Hematopoietic multipotent progenitor cell treated with erythropoietin and hydrocortisone succinate and interleukin-3 and kit ligand, for 6 days (in vitro differentiated cells): ENCODE measurements around the gene SETD1B.
"Not testable (repeated sequence)": the region's sequence is repeated elsewhere in the genome, so short reads cannot be mapped to it uniquely, and the experiment has no call there.

Experiments used
- DNase-seq: peaks from one replicate; pipeline ENCODE4 v3.0.0-alpha.2; 2015

The SETD1B gene

DNA sequence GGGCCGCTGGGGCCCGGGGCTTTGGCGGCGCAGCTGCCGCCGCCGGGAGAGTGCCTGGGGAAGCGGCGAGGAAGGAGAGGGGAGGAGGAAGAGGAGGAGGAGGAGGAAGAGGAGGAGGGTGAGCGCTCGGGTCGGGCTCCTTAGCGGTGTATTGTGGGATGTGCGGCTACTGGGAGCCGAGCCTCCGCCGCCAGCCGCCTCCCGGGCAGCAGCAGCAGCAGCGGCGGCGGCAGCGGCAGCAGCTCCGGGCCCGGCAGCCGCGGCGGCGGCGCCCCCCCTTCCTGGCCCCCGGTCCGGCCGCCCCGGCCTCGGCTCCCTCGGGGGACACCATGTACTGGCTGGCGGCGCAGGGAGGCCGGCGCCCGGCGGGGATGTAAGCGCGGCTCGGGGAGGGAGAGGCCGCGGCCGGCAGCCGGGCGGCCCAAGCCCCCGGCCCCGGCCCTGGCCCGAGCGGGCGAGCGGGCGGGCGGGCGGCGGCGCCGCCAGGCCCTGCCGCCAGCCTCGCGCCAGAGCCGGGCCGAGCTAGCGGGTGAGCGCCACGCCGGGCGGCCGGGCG, at the start of gene SETD1B:
Gene SETD1B, plus strand, starts transcription at position 149 of the 556 bp plus-strand sequence. CDS start 729 bp downstream, outside the sequence.
- DNase-seq = peak; percentile 86

DNA sequence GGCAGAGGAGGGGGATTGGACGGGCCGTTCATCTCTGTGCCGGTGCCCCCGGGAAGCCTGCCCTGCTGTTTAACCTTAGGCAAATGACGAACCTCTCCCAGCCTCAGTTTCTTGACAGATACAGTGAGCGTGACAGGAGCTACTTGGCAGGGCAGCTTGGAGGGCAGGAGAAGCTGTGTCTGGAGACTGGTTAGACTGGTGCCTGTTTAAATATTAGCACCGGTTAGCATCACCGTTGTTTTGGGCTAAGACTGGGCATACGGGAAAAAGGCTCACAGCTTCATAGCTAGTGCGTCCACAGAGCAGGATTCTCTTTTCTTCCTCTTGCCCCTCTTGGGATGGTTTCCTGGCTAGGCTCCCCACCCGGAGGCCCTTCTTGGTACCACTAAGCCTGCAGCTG, 49.0 kb upstream of the SETD1B start:
- no peak for DNase-seq

DNA sequence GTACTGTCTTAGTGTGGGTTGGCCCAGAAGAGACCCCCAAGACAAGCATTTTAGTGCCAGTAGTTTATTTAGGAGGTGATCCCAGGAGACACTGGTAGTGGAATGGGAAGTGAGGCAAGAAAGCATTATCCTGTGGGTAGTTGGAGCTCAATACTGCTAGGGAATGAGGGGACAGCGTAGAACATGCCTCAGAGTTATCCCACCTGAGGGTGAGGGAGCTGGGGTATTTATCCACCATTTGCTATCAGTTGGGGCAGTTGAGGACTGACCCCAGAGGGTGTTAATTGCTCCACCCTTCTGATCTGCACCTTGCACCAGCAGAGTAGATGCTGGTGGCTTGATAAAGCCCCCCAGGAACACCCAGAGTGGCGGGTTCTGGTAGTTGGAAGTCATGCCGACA, 48.2 kb upstream of the SETD1B start:
- no peak for DNase-seq

DNA sequence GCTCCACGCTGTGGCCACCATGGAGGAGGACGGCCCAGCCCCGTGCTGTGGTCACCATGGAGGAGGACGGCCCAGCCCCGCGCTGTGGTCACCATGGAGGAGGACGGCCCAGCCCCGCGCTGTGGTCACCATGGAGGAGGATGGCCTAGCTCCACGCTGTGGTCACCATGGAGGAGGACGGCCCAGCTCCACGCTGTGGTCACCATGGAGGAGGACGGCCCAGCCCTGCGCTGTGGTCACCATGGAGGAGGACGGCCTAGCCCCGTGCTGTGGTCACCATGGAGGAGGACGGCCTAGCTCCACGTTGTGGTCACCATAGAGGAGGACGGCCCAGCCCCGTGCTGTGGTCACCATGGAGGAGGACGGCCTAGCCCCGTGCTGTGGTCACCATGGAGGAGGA, 45.3 kb upstream of the SETD1B start:
- not testable (repeated sequence) for DNase-seq

DNA sequence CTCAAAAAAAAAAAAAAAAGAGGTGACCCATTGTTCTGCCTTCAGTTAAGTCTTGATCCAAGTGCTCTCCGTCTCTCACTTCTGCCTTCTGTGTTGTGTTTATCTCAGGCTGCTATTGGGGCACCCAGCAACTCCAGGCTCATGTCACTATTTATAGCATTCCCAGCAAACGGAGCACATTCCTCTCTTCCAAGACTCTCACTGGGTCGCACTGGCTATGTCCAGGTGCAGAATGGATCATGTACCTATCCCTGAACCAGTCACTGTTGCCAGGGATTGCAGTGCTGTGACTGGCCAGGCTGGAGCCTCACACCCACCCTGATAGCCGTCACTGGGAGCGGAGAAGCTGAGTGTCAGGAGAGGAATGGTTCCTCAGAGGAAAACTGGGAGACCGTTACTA, 41.5 kb upstream of the SETD1B start:
- no peak for DNase-seq

DNA sequence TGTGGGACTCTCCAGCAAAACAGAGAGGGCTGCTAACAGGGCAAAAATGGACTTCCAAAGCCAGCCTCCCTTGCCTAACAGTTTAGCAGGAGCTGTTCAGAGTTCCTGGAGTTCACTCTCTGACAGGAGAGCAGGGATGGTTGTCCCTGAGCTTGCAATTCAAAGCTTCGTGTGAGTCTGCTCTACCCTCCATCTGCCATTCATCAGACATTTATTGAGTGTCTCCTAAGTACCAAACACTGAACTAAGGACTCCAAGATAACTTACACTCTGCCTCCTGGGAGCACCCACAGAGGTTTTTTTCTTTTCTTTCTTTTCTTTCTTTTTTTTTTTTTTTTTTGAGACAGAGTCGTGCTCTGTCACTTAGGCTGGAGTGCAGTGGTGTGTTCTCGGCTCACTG, 39.0 kb upstream of the SETD1B start:
- DNase-seq = no peak

DNA sequence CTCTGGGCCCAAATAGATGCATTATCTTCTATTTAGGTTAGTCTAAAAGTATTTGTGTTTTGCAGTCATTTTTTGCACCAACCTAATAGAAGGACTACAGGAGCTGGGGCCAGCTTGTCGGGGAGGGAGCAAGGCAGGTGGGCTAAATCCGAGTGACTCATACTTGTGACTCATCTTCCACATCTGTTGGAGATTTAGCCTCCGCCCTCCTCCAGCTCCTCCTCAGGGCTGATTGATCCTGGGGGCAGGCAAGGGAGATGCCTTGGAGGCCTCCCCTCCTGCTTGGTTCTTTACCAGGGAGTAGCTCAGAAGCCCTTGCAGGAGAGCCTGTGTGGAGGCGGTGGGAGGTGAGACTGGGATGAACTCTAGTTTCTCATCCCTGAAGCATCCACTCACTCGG, 38.2 kb upstream of the SETD1B start:
- no peak for DNase-seq

DNA sequence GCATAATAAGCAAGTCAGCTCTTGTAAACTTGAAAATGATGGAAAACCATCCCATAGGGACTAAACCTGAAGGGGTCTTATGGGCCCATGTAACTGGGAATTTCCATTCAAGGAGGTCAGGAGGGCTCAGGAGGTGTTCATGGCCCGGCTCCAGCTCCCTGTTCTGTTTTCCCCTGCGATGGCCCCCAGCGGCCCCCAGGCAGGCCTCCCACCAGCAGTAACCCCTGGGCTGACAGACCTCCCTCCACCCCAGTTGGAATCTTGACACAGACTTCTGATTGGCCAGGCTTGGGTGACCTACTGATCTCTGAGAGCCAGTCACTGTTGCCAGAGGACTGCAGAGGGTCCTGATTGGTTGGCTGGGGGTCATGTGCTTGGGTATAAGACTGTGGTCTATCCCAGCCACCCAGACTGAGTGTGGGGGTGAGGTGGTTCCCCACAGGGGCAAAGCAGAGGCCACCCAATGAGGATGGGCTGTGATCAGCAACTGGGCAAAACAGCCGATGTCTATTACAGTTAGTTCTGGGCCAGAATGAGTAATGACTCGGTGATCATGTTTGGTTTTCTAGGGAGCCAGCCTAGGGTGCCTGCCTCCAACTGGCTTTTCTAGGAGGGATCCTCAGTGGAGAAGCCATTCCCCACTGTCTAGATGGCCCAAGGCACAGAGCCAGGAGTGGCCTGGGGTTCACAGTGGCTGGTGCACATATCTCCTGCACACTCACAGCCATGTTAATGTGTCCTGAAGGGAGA, 37.3 kb upstream of the SETD1B start:
- DNase-seq = no peak

DNA sequence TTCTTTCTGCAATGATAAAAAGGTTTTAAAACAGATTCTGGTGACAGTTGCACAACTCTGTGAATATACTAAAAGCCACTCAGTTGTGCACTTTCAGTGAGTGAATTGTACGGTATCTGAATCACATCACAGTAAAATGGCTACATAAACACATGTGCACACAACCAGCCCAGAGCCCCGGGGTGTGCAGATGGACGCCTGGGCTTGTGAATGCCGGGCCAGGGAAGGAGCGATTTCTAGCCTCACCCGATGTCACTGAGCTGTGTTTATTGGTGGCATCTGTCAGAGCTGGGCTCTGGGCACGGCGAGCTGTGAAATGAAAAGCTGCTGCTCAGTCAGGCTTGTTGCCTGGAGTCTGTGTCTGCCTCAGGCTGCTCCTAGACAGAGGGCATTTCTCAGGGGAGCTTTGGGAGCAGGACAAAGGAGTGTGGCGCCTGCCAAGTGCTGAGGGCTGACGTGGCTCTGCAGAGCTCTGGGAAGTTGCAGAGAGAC, 36.2 kb upstream of the SETD1B start:
- DNase-seq = no peak

DNA sequence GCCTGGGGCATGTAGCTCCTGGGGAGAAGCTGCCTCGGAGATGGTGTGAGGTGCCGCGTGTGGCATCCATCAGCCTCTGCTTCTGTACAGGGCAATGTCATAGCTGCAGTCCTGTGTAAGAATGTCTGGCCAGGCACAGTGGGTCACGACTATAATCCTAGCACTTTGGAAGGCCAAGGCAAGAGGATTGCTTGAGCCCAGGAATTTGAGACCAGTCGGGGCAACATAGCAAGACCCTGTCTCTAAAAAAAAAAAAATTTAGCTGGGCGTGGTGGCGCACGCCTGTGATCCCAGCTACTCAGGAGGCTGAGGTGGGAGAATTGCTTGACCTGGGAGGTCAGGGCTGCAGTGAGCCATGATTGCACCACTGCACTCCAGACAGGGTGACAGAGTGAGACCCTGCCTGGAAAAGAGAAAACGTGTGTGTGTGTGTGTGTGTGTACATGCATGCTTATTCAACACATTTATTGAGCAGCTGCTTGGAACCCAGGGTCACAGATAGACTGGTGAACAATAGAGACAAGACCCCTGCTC, 34.4 kb upstream of the SETD1B start:
- no peak for DNase-seq

DNA sequence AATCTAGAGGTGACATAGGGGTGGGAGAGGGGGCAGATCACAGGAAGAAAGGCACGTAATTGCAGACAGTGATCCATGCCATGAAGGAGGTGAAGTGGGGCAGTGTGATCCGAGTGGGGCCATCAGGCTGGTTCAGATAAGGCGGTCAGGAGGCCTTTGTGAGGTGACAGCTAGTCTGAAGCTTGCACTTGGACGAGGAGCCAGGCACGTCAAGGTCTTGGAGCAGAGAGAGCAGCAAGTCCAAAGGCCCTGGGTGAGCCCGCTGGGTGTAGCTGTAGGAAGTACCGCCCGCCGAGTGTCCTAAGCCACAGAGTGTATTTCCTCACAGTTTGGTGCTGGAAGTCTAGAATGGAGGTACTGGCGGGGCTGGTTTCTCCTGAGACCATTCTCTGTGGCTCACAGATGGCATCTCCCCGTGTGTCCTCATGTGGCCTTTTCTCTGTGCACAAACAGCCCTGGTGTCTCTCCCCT, 33.9 kb upstream of the SETD1B start:
- DNase-seq = peak; percentile 83

DNA sequence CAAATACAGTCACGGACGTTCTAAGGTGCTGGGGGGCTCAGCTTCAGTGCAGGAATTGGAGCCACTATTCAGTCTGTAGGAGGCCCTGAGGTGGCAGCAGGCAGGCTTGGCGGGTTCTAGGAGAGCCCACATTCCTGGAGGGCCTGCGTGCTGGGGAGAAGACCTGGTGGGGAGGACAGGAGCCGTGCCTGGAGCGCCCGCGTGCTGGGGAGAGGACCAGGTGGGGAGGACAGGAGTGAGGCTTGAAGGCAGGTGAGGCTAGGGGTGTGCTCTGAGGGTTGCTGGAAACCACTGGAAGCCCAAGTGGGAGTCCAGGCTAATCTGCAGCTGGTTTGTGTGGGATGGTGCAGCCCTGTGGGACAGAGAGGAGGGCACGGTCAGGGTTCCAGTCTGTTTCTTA, 33.4 kb upstream of the SETD1B start:
- no peak for DNase-seq

DNA sequence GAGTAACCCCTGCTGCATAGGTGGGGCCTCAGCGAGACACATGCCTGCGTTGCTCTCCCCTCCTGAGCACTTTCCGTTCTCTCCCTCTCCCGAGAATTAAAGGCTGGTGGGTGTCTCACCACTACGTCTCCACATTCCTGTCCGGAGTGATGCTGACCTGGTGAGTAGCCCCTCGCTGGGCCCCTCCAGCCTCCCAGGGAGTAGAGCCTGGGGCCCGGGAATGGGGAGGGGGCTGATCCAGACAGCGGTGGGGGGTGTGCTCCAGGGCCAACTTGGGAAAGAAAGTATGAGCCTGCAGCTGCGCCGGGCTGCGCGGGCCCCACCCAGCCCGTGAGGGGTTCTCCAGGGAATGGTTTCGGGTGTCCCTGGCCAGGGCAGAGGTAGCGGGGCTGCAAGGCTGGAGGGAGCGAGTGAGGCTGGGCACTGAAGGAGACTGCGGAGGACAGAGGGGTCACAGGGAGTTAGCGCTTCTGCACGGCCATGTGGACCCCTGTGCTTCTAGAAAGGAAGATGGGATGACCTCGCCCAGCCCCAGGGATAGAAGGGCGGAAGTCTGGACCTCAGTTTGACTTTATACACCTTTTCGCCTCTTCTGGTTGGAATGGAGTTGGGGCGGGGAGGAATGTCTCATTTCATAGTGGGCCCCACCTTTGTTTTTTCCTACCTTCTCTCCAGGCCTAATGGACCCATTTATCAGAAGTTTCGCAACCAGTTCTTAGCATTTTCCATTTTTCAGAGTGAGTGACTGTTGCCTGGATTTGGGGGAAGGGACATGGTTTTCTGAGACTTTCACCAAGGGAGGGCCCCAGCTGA, 32.8 kb upstream of the SETD1B start:
- no peak for DNase-seq

DNA sequence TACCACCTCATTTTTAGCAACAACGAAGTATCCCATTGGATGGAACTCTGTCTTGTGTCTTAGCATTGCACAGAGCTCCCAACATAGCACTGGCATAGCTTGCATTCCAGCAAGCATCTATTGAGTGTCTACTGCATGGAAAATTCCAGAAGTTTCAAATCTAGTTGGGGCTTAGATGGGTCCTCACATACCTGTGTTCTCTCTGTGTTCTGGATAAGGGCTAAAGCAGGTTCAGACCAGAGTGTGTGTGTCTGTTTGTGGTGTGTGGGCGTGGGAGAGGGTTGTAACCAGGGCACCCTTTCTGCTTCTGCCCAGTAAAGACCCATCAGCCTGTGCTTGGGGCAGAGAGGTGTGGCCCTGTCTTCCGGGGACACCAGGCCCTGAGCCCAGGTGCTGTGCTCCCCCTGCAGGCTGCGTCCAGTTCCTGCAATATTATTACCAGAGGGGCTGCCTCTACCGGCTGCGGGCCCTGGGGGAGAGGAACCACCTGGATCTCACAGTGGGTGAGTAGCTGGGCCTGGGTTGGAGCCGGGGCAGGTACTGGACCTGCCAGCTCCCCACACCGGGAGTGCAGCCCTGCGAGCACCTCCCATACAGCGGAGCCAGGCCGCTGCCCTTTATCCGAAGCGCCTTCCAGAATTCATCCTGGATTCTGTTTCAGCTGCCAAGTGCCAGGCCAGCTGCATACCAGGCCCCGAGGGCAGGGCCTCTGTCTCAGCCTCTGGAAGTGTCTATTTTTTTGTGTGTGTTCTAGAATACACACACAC, 30.6 kb upstream of the SETD1B start:
- peak; percentile 92 for DNase-seq

DNA sequence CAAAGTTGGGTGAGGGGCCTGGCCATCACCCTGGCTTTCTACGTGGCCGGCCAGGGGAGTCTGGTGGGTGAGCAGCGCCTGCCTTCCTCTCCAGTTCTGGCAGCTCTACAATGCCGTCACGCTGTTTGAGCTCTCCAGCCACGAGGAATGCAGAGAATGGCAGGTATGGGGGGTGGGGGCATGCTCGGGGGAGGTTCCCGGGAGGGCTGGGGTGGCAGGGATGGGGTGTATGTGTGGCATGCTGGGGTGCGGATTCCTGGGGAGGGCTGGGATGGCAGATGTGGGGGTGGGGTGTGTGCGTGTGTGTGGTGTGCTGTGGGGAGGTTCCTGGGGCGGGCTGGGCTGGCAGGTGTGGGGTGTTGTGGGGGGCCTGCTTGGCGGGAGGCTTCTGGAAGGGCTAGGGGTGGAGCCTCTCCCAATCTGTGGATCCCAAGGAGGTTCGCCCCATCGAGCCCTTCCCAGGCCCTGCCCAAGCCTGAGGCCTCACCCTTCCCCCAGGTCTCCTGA, 28.8 kb upstream of the SETD1B start:
- DNase-seq = no peak

DNA sequence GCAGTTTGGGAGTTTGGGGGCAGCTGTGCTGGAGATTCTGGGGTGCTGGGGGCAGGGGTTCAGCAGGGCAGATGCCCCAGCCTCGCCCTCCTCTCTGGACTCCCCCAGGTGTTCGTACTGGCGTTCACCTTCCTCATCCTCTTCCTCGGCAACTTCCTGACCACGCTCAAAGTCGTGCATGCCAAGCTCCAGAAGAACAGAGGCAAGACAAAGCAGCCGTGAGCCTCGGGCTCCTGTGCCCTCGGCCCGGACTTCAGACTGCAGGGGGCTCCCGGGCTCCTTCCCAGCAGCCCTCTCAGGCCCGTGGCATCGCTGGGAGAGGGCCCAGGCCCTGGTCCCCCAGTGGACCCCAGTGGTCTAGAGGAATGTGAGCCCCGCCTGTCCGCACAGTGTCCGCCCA, 28.3 kb upstream of the SETD1B start:
- DNase-seq = no peak

DNA sequence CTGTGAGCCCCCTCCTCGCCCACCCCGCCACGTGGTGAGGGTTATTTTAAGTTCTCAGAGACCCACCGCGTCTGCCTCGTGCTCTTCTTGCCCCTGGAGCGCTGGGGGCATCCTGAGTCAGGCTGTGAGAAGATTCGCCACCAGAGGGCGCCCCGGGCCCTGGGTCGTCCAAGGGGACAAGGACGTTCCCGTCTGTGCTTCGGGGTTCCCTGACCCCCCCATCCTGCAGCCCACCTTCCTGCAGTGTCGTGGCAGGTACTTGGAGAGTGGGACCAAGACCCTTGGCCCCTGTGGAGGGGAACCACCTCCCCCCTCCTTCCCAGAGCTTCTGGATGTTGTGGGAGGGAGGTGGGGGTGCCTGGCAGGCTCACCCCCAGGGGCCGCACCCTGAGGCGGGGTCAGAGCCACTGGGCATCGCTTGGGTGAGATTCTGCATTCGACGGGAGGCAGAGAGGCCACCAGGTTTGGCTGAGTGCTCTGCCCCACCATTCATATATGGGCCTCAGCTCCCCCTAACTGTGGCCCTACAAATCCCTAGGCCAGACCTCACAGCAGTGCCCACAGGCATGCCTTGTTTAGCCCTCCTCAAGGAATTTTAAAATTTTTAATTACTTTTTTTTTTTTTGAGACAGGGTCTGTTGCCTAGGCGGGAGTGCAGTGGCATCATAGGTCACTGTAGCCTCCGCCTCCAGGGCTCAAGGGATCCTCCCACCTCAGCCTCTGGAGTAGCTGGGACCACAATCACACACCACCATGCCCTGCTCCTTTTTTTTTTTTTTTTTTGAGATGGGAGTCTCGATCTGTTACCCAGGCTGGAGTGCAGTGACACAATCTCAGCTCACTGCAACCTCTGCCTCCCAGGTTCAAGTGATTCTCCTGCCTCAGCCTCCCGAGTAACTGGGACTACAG, 27.4 kb upstream of the SETD1B start:
- DNase-seq = peak; percentile 94

DNA sequence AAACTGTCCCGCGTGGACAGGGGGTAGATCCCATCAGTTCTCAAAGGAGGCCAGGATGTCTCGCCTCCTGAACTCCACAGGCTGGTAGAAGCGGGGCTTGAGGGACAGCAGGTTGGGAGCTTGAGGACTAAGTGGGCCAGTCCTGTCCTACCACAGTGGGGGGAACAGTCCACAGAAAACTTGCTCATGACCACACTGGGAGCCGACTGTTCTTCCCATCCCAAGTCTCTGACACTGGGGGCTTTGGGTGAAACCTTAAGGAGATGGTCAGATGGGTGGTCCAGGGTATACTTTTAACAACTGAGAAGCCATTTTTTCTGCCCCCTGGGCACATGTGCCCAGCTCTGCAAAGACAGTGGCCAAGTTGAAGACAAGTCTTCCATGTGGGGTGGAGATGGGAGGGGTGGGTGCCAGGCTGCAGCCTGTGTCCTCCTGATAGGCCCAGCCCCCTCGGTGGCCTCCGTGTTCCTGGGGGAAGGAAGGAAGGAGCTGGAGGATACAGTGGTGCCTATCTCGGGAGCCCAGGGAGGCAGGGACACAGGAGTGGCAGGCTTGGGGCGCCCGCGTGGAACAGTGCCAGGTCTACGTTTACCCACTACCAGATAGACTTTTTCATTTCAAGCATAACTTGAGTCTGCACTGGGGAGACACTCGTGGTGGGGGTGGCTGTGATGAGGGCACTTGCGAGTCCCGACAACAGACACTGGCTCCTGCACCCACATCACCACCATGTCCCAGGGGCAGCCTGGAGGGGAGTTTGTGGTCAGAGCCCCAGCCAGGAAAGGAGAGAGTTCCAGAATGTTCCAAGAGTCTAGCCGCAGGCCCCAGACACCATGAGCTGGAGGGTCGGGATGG, 25.0 kb upstream of the SETD1B start:
- peak; percentile 88 for DNase-seq

DNA sequence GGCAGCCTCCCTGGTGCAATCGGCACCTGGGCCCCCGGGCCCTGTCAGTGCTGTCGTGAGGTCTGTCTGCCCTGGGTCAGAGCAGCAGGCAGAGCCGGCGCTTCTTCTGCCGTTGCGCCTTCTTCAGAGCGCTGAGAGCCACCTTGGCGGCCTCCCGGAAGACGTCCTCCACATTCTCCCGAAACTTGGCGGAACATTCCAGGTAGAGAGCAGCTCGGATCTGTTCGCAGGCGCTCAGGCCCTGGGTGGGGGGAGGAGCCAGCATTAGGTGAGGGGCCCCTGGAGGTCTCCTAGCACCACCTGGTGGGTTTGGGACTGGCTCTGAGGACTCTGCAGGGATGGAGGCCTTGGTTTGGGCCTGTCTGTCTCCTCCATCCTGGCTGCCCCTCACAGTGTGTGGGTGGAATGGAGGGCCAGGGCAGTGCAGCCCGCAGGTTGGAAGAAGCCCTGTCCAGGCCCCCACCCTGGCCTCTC, 24.4 kb upstream of the SETD1B start:
- no peak for DNase-seq

DNA sequence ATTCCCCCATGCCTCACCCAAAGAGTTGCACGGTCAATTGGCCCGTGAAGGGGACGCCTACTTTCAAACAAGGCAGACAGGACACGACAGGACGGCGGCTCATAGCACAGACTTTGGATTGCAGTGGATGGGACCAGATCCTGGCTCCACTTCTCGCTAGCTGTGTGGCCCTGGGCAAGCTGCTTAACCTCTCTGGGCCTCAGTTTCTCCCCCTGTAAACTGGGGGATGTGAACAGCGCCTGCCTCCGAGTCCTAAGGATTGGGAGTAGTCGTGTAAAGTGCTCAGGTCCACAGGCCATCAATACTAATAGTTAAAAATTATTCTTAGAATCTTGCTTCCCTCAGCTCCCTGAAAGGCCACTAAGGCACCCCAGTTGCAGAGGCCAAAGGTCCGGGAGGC, 23.4 kb upstream of the SETD1B start:
- DNase-seq = no peak
